ENCODE results near the gene RND3. TPM values are rescaled to one million over a fixed set of nuclear protein-coding genes. Genes with fewer than 3 reads are reported as not detected.

The RND3 gene
- total RNA-seq, 1 experiment from 2014 or later = not detected

DNA sequence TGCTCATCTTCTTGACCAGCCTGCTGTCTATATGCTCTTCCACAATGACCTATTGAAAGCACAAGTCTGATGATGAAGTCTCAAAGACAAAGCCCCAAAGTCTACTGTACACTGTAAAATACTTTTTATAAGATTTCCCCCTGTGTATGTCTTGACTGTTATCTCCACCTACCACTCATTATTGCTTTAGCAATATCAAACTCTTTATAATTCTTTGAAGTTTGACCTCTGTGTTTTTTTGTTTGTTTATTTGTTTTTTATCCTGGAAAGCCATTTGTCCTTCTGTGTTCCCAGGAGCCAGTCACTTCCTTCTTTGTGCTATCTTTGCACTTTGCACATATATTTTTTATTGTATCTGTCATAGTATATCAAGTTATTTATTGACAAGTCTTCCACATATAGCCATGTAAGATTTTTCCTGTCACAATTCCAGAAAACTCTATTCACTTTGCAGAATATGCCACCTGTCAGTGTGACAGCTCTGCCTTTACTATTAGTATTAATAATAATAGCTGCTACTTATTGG lies 66.3 kb downstream of the RND3 start:
- no peaks in the 10 kb centered on the region for H3K9me2 ChIP-seq (replicated peaks; ENCODE audit: insufficient read depth, low read length)
- H3K27me3 ChIP-seq (ENCODE audit: low read length) = no peaks in the 10 kb centered on the region
- no peaks in the 10 kb centered on the region; the same call in 1 of the 2 replicates for H3K36me3 ChIP-seq (ENCODE audit: insufficient read depth, low read length)
- H2AFZ ChIP-seq (ENCODE audit: low read length) = no peak overlapping the region
- no peak for DNase-seq
- H4K20me1 ChIP-seq (ENCODE audit: insufficient read depth, low read depth, low read length) = no peaks in the 10 kb centered on the region
- no peak overlapping the region for H3K4me3 ChIP-seq (ENCODE audit: low read length)
- H3K9me3 ChIP-seq (ENCODE audit: low read length) = 0 out of 2 replicates have a peak, but pooled peaks cover 5% of the 10 kb centered on the region
- H3K27ac ChIP-seq (ENCODE audit: low read length) = no peak overlapping the region
- no peak overlapping the region for H3K4me2 ChIP-seq (ENCODE audit: low read depth, low read length, poor library complexity, severe bottlenecking)
- no peaks in the 10 kb centered on the region for H3K4me1 ChIP-seq (ENCODE audit: low read length)
- no peaks in the 10 kb centered on the region for H3K79me2 ChIP-seq (ENCODE audit: low read length)
- no peak overlapping the region for H3K9ac ChIP-seq (ENCODE audit: low read length)

DNA sequence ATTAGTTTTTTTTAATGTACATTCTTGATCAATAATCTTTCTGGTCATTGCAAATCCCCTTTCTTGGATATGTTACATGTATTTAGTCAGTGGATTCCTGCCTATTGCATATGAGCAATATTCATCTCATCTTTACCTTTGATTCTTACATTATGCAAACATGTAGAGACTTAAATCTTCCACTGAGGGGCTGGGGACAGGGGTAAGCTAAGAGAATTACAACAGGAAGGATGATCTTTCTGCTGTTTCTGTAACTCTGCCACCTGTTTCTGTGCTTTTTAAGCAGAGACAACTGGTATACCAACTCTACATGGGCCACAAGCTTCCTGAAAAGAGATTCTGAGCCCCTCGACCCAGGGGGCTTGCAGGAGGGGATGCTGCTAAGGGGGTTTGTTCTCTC lies 68.6 kb downstream of the RND3 start:
- Histone ChIP-seq H3K36me3 (ENCODE audit: insufficient read depth, low read length) (no peaks in the 10 kb centered on the region; the same call in 1 of the 2 replicates), H3K9me3 (ENCODE audit: low read length) (0 out of 2 replicates have a peak, but pooled peaks cover 5% of the 10 kb centered on the region), H2AFZ (ENCODE audit: low read length) (no peak overlapping the region), H3K4me3 (ENCODE audit: low read length) (no peak overlapping the region), H3K27me3 (ENCODE audit: low read length) (no peaks in the 10 kb centered on the region), H3K27ac (ENCODE audit: low read length) (no peak overlapping the region), H4K20me1 (ENCODE audit: insufficient read depth, low read depth, low read length) (no peaks in the 10 kb centered on the region), H3K9me2 (replicated peaks; ENCODE audit: insufficient read depth, low read length) (no peaks in the 10 kb centered on the region), H3K4me1 (ENCODE audit: low read length) (no peaks in the 10 kb centered on the region), H3K79me2 (ENCODE audit: low read length) (no peaks in the 10 kb centered on the region), H3K4me2 (ENCODE audit: low read depth, low read length, poor library complexity, severe bottlenecking) (no peak overlapping the region), H3K9ac (ENCODE audit: low read length) (no peak overlapping the region)
- DNase-seq = no peak
